H1 (cell line): Measurements from ENCODE around the gene MUC5AC. TPM values are rescaled to one million over a fixed set of nuclear protein-coding genes. Genes with fewer than 3 reads are reported as not detected.

Experiments used
- CTCF ChIA-PET: fragments of 300-600 bp; sonication (Branson Sonifier 250); formaldehyde crosslinking; loops from one replicate; lab custom pipeline; 2021; ENCODE audit not compliant: partially characterized antibody; lab: Charles Lee
- POLR2A ChIA-PET: fragments of 300-600 bp; sonication (Branson Sonifier 250); formaldehyde crosslinking; loops from one replicate; lab custom pipeline; 2021; ENCODE audit warnings: inconsistent platforms; ENCODE audit not compliant: partially characterized antibody; lab: Charles Lee
- DNase-seq, 2 experiments: peaks; one replicate each; pipeline versions ENCODE4 v3.0.0 to v3.0.0-alpha.2; 2010 to 2022; ENCODE audit warnings: low spot score in 2 of 2, low read depth in 1 of 2, mixed read lengths in 1 of 2
- FAIRE-seq: peaks from 2 replicates; lab custom pipeline; 2011; peaks lifted over from hg19 to GRCh38; lab: Jason Lieb, UNC
- H2AFZ ChIP-seq: 2 replicates; pipeline ENCODE4 v1.8.1; 2012; ENCODE audit warnings: low read length, inconsistent platforms
- H2AK5ac ChIP-seq: 2 replicates; pipeline ENCODE4 v1.6.1; 2013; ENCODE audit warnings: low read depth, low read length
- H2BK120ac ChIP-seq: replicated peaks from 2 replicates; pipeline ENCODE3; 2013; ENCODE audit warnings: low read depth, low read length, inconsistent platforms
- H2BK12ac ChIP-seq: 2 replicates; pipeline ENCODE4 v1.6.1; 2013; ENCODE audit warnings: low read depth, low read length
- H2BK15ac ChIP-seq: 2 replicates; pipeline ENCODE4 v1.6.1; 2013; ENCODE audit warnings: low read length
- H2BK20ac ChIP-seq: 2 replicates; pipeline ENCODE4 v1.6.1; 2013; ENCODE audit warnings: low read length
- H2BK5ac ChIP-seq: 2 replicates; pipeline ENCODE4 v1.6.1; 2013; ENCODE audit warnings: low read depth, low read length
- H3K14ac ChIP-seq: 2 replicates; pipeline ENCODE4 v1.6.1; 2013; ENCODE audit warnings: inconsistent platforms; ENCODE audit not compliant: insufficient read length
- H3K18ac ChIP-seq: 2 replicates; pipeline ENCODE4 v1.6.1; 2013; ENCODE audit warnings: low read length; ENCODE audit errors: extremely low read depth
- H3K23ac ChIP-seq: 2 replicates; pipeline ENCODE4 v1.6.1; 2013; ENCODE audit warnings: inconsistent platforms; ENCODE audit not compliant: insufficient read length
- H3K23me2 ChIP-seq: 2 replicates; pipeline ENCODE4 v1.6.1; 2013; ENCODE audit warnings: low read depth, low read length
- H3K27ac ChIP-seq: 2 replicates; pipeline ENCODE4 v1.6.1; 2011; ENCODE audit warnings: low read depth, low read length, inconsistent platforms
- H3K27me3 ChIP-seq, 4 experiments: replicated peaks in 1 of 4; 1 replicate in 1 of 4; 2 replicates in 3 of 4; pipeline versions ENCODE4 v1.6.1 to v1.8.1; 2011 to 2013; ENCODE audit warnings: low read length in 3 of 4, mild to moderate bottlenecking in 3 of 4, inconsistent platforms in 2 of 4, mixed read lengths in 2 of 4, moderate library complexity in 1 of 4; ENCODE audit not compliant: control insufficient read depth in 3 of 4, insufficient read depth in 3 of 4; ENCODE audit errors: extremely low read depth in 1 of 4
- H3K36me3 ChIP-seq, 4 experiments: 2 replicates each; pipeline versions ENCODE4 v1.6.1 to v1.8.1; 2011 to 2013; ENCODE audit warnings: mild to moderate bottlenecking in 4 of 4, low read length in 3 of 4, moderate library complexity in 2 of 4, control low read depth in 1 of 4, inconsistent platforms in 1 of 4; ENCODE audit not compliant: insufficient read depth in 4 of 4, control insufficient read depth in 2 of 4
- H3K4ac ChIP-seq: replicated peaks from 2 replicates; pipeline ENCODE3; 2013; ENCODE audit warnings: low read length, low read depth, mixed read lengths, inconsistent platforms; ENCODE audit not compliant: insufficient read length
- H3K4me1 ChIP-seq, 4 experiments: replicated peaks in 1 of 4; 1 replicate in 1 of 4; 2 replicates in 3 of 4; pipeline versions ENCODE4 v1.6.1 to v1.8.1; 2011 to 2013; ENCODE audit warnings: low read length in 3 of 4, inconsistent platforms in 2 of 4, mixed read lengths in 1 of 4; ENCODE audit not compliant: insufficient read depth in 4 of 4, control insufficient read depth in 3 of 4
- H3K4me2 ChIP-seq, 2 experiments: 2 replicates each; pipeline versions ENCODE4 v1.6.1 to v1.8.1; 2011 to 2013; ENCODE audit warnings: low read depth in 2 of 2, low read length in 2 of 2, control low read depth in 1 of 2, inconsistent platforms in 1 of 2, mild to moderate bottlenecking in 1 of 2; ENCODE audit not compliant: insufficient read depth in 1 of 2
- H3K4me3 ChIP-seq, 4 experiments: fragments of 200-600, 300-600 bp in 1 of 4; sonication (generic), shearing (Covaris generic), sonication (Bioruptor Twin) in 1 of 4; 2 replicates each; pipeline versions ENCODE4 v1.5.1 to v1.8.1; 2011 to 2016; ENCODE audit warnings: low read length in 4 of 4, low read depth in 3 of 4, control low read depth in 2 of 4, inconsistent platforms in 2 of 4, mild to moderate bottlenecking in 2 of 4, mixed read lengths in 1 of 4, moderate library complexity in 1 of 4; ENCODE audit not compliant: insufficient read depth in 2 of 4; ENCODE audit errors: extremely low read depth in 1 of 4
- H3K56ac ChIP-seq: replicated peaks from 2 replicates; pipeline ENCODE3; 2013; ENCODE audit warnings: low read depth, mild to moderate bottlenecking, mixed read lengths, low read length, inconsistent platforms; ENCODE audit not compliant: insufficient read length
- H3K79me1 ChIP-seq: 2 replicates; pipeline ENCODE4 v1.6.1; 2013; ENCODE audit warnings: low read depth, low read length, control low read depth
- H3K79me2 ChIP-seq, 2 experiments: 2 replicates each; pipeline versions ENCODE4 v1.6.1 to v1.8.1; 2012 to 2013; ENCODE audit warnings: low read length in 2 of 2, mild to moderate bottlenecking in 2 of 2, inconsistent platforms in 1 of 2; ENCODE audit not compliant: insufficient read depth in 2 of 2, control insufficient read depth in 1 of 2
- H3K9ac ChIP-seq, 4 experiments: replicated peaks in 1 of 4; 1 replicate in 1 of 4; 2 replicates in 3 of 4; pipeline versions ENCODE4 v1.6.1 to v1.8.1; 2011 to 2013; ENCODE audit warnings: low read depth in 3 of 4, low read length in 3 of 4, control low read depth in 2 of 4, mild to moderate bottlenecking in 2 of 4, moderate library complexity in 2 of 4, inconsistent platforms in 1 of 4; ENCODE audit errors: extremely low read depth in 1 of 4
- H3K9me3 ChIP-seq, 2 experiments: 2 replicates each; pipeline versions ENCODE4 v1.6.1 to v1.8.1; 2012 to 2013; ENCODE audit warnings: mild to moderate bottlenecking in 2 of 2, moderate library complexity in 2 of 2, control low read depth in 1 of 2, inconsistent platforms in 1 of 2, low read depth in 1 of 2, low read length in 1 of 2, mixed read lengths in 1 of 2; ENCODE audit not compliant: insufficient read depth in 2 of 2
- H4K20me1 ChIP-seq, 2 experiments: replicated peaks in 1 of 2; 2 replicates each; pipeline versions ENCODE3 to v1.8.1; 2011 to 2013; ENCODE audit warnings: inconsistent platforms in 2 of 2, low read length in 2 of 2, mild to moderate bottlenecking in 1 of 2; ENCODE audit not compliant: insufficient read depth in 2 of 2, control insufficient read depth in 1 of 2
- H4K5ac ChIP-seq: 2 replicates; pipeline ENCODE4 v1.6.1; 2013; ENCODE audit warnings: low read length, low read depth, mixed read lengths, inconsistent platforms; ENCODE audit not compliant: insufficient read length
- H4K8ac ChIP-seq: 2 replicates; pipeline ENCODE4 v1.8.0; 2013; ENCODE audit warnings: mild to moderate bottlenecking, moderate library complexity, low read length, inconsistent platforms; ENCODE audit not compliant: insufficient read depth; ENCODE audit errors: extremely low read depth
- H4K91ac ChIP-seq: replicated peaks from 2 replicates; pipeline ENCODE3; 2013; ENCODE audit warnings: low read length, mixed read lengths, inconsistent platforms; ENCODE audit not compliant: insufficient read length
- EP300 ChIP-seq, 2 experiments: IDR thresholded peaks; 1 replicate in 1 of 2; 2 replicates in 1 of 2; pipeline ENCODE4 v1.6.1; 2011 to 2012; ENCODE audit warnings: low read depth in 2 of 2, low read length in 2 of 2, mild to moderate bottlenecking in 2 of 2, borderline replicate concordance in 1 of 2, inconsistent platforms in 1 of 2, moderate library complexity in 1 of 2
- FOSL1 ChIP-seq: IDR thresholded peaks from 2 replicates; pipeline ENCODE4 v1.6.1; 2011; ENCODE audit warnings: mild to moderate bottlenecking, low read depth, low read length, moderate library complexity; ENCODE audit not compliant: insufficient read depth
- HDAC6 ChIP-seq: IDR thresholded peaks from one replicate; pipeline ENCODE4 v1.7.1; 2012; ENCODE audit warnings: low read depth, mild to moderate bottlenecking, inconsistent platforms, low read length, moderate library complexity
- JUN ChIP-seq: IDR thresholded peaks from 2 replicates; pipeline ENCODE4 v1.6.1; 2011; ENCODE audit warnings: low read depth, mild to moderate bottlenecking, improper control_type of control experiment, low read length
- JUND ChIP-seq: IDR thresholded peaks from 2 replicates; pipeline ENCODE4 v1.6.1; 2011; ENCODE audit warnings: mild to moderate bottlenecking, improper control_type of control experiment, low read length
- POU5F1 ChIP-seq: IDR thresholded peaks from 2 replicates; pipeline ENCODE4 v1.6.1; 2011; ENCODE audit warnings: low read depth, mild to moderate bottlenecking, low read length, moderate library complexity
- RFX5 ChIP-seq: IDR thresholded peaks from 2 replicates; pipeline ENCODE4 v1.6.1; 2011; ENCODE audit warnings: low read depth, low read length, improper control_type of control experiment, borderline replicate concordance
- RNF2 ChIP-seq: fragments of 200-900, 300-1000 bp; sonication (generic); IDR thresholded peaks from 2 replicates; pipeline ENCODE4 v1.7.1; 2016; ENCODE audit warnings: borderline replicate concordance, low read depth, mild to moderate bottlenecking, antibody characterized with exemption, low read length; ENCODE audit not compliant: poor library complexity, severe bottlenecking; ENCODE audit errors: missing control alignments
- SUZ12 ChIP-seq: fragments of 200-600 bp; sonication (generic); IDR thresholded peaks from 2 replicates; pipeline ENCODE4 v1.6.1; 2012; ENCODE audit warnings: mild to moderate bottlenecking, inconsistent platforms, low read length, moderate library complexity, mixed read lengths
- WGBS, 2 experiments: shearing (Covaris generic) in 1 of 2; methylation state at CpG; one replicate each; pipeline versions ENCODE4 v1.1.6 to v1.1.7; 2013 to 2015; ENCODE audit warnings: low lambda C conversion rate in 2 of 2, mixed read lengths in 2 of 2, inconsistent platforms in 1 of 2, low coverage in 1 of 2, missing lambda C conversion rate in 1 of 2; ENCODE audit not compliant: insufficient replicate concordance in 2 of 2, insufficient coverage in 1 of 2, insufficient read length in 1 of 2; ENCODE audit errors: extremely low coverage in 1 of 2, missing lambda C conversion rate in 1 of 2; 5-methylcytosine and 5-hydroxymethylcytosine counted together
- polyA plus RNA-seq, 7 experiments: library from polyadenylated mRNA; depleted of rRNA in 3 of 7; stranded (reverse) in 5 of 7; unstranded in 2 of 7; fragments of >200 nt in 5 of 7; fragments of 200-250 nt in 2 of 7; gene quantifications; 1 replicate in 5 of 7; 2 replicates in 1 of 7; 4 replicates in 1 of 7; pipeline versions ENCODE4 v1.2.1 to v1.2.3, GENCODE V29; 2011 to 2013; ENCODE audit warnings: missing spikeins in 2 of 7, mixed read lengths in 2 of 7
- total RNA-seq: library from RNA; stranded (reverse); fragmentation: NEBNext Ultra II Directional; extraction: Animal tissue kit (Norgen Biotek cat#: 25700); gene quantifications from 2 replicates; pipeline ENCODE4 v1.2.1, GENCODE V29; 2021

MUC5AC gene
- total and polyA plus RNA-seq, 2 of the 8 experiments (the other 6 are each of a cell fraction or from before 2014, with no cell fraction given): not detected

DNA sequence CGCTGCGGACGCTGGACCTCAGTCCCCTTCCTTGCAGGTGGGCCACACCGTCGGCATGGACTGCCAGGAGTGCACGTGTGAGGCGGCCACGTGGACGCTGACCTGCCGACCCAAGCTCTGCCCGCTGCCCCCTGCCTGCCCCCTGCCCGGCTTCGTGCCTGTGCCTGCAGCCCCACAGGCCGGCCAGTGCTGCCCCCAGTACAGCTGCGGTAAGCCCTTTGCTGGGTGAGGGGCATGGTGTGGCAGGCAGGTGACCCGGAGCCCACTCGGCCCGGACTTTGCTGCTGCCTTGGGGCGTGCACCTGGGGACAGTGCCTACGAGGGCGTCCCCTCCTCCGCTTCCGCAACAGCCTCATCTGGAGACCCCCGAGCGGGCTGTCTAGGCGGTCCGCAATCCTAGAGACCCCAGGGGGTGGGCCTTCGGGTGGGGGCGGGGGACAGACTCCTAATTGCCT lies 39.7 kb downstream of the MUC5AC start:
- H4K20me1 ChIP-seq: no peaks in the 10 kb centered on the region
- no peak overlapping the region for H3K14ac ChIP-seq
- H2BK5ac ChIP-seq: no peak overlapping the region
- no peak overlapping the region for H4K8ac ChIP-seq
- H3K18ac ChIP-seq: no peak overlapping the region
- no peaks in the 10 kb centered on the region; the same call in 1 of the 2 replicates for H3K23me2 ChIP-seq
- H3K56ac ChIP-seq: no peak overlapping the region
- H3K36me3 ChIP-seq: no peaks in the 10 kb centered on the region
- 85% methylated on average over 27 of the region's 29 CpGs; no CpG with 5 or more reads in 1 of the 2 experiments for WGBS, 2 experiments
- H4K5ac ChIP-seq: no peak overlapping the region
- no peak overlapping the region for H2BK20ac ChIP-seq
- no peak overlapping the region for H3K4ac ChIP-seq
- no peak overlapping the region for H2AFZ ChIP-seq
- H3K27ac ChIP-seq: no peak overlapping the region
- ChIA-PET CTCF (no interaction called here), POLR2A (no interaction called here)
- no peaks in the 10 kb centered on the region for H3K79me1 ChIP-seq
- FAIRE-seq (no peak), DNase-seq (no peak)
- H3K9me3 ChIP-seq: peaks cover 0 to 26% of the 10 kb centered on the region in 2 experiments; a peak in 2 of 4 replicates
- peaks cover 0 to 2% (median 0%) of the 10 kb centered on the region in 4 experiments; a peak in 1 of 7 replicates for H3K27me3 ChIP-seq
- no peak for TF ChIP-seq RFX5
- no peak for TF ChIP-seq EP300 (IDR thresholded peaks at IDR 0.05; ENCODE audit: borderline replicate concordance in 1 of 2, low read depth in 2 of 2, low read length in 2 of 2)
- TF ChIP-seq HDAC6: no peak
- TF ChIP-seq JUND: no peak
- TF ChIP-seq SUZ12: no peak
- TF ChIP-seq FOSL1: no peak
- no peak for TF ChIP-seq RNF2
- TF ChIP-seq POU5F1: no peak
- no peak for TF ChIP-seq JUN
- no peak overlapping the region for H2BK120ac ChIP-seq
- H2BK15ac ChIP-seq: no peak overlapping the region
- H3K9ac ChIP-seq: no peak overlapping the region
- no peak overlapping the region for H2BK12ac ChIP-seq
- H2AK5ac ChIP-seq: no peak overlapping the region
- H3K23ac ChIP-seq: no peak overlapping the region
- no peaks in the 10 kb centered on the region for H3K79me2 ChIP-seq
- H3K4me1 ChIP-seq: no peaks in the 10 kb centered on the region
- H4K91ac ChIP-seq: no peak overlapping the region
- no peak overlapping the region for H3K4me3 ChIP-seq
- H3K4me2 ChIP-seq: no peak overlapping the region
